DOHH2 (cell line): ENCODE results near the gene SNRPA1.

Source experiments
- EZH2phosphoT487 ChIP-seq: fragments of 200-600 bp; sonication (generic); IDR thresholded peaks from 2 replicates; pipeline ENCODE4 v1.6.1; 2017; ENCODE audit warnings: borderline replicate concordance, mild to moderate bottlenecking, antibody characterized with exemption, low read length, moderate library complexity, mixed read lengths
- TF ChIP-seq, protein P1 (sequence below): fragments of 200-600 bp; sonication (generic); IDR thresholded peaks from one replicate; pipeline ENCODE4 v1.5.1; 2014; ENCODE audit warnings: antibody characterized with exemption, mild to moderate bottlenecking, low read depth, low read length; ENCODE audit not compliant: poor library complexity, severe bottlenecking

DNA sequence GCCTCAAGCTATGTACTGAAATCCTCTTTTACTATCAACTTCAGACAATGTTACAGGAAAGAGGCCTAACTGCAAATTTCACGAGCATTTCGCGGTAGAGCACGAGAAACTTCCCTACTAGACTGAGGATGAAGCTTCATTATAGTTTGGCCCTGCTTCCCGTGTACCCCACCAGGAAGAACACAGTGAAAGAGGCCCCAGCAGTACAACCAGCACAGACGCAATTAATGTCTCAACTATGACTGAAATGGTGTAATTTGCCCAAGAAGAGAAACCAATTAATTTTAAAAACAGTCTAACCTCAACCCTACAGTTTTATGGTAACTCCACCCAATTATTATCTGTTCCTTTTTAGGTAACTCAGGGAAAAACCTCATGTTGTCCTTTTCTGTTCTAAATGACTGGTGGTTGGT lies 55.3 kb downstream of the SNRPA1 start:
- TF ChIP-seq, protein P1, sequence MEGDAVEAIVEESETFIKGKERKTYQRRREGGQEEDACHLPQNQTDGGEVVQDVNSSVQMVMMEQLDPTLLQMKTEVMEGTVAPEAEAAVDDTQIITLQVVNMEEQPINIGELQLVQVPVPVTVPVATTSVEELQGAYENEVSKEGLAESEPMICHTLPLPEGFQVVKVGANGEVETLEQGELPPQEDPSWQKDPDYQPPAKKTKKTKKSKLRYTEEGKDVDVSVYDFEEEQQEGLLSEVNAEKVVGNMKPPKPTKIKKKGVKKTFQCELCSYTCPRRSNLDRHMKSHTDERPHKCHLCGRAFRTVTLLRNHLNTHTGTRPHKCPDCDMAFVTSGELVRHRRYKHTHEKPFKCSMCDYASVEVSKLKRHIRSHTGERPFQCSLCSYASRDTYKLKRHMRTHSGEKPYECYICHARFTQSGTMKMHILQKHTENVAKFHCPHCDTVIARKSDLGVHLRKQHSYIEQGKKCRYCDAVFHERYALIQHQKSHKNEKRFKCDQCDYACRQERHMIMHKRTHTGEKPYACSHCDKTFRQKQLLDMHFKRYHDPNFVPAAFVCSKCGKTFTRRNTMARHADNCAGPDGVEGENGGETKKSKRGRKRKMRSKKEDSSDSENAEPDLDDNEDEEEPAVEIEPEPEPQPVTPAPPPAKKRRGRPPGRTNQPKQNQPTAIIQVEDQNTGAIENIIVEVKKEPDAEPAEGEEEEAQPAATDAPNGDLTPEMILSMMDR = no peak
- no peak for TF ChIP-seq EZH2phosphoT487
